Mucosa of rectum (tissue), 2 donors: ENCODE data around the gene DPP6.
"Not testable (repeated sequence)": the region's sequence is repeated elsewhere in the genome, so short reads cannot be mapped to it uniquely, and the experiment has no call there.

Experiments
- H3K27ac ChIP-seq, 2 donors: one replicate each; pipeline ENCODE4 v1.7.0; 2013; ENCODE audit warnings: inconsistent platforms in 2 of 2, low read depth in 2 of 2, low read length in 2 of 2
- H3K27me3 ChIP-seq, 2 donors: one replicate each; pipeline ENCODE4 v1.7.0; 2013; ENCODE audit warnings: low read length in 2 of 2; ENCODE audit not compliant: control insufficient read depth in 2 of 2, insufficient read depth in 2 of 2
- H3K36me3 ChIP-seq, 2 donors: one replicate each; pipeline ENCODE4 v1.7.0; 2013; ENCODE audit warnings: low read length in 2 of 2; ENCODE audit not compliant: control insufficient read depth in 2 of 2, insufficient read depth in 2 of 2
- H3K4me1 ChIP-seq, 2 donors: one replicate each; pipeline ENCODE4 v1.7.0; 2013; ENCODE audit warnings: low read length in 2 of 2, mild to moderate bottlenecking in 1 of 2; ENCODE audit not compliant: control insufficient read depth in 2 of 2, insufficient read depth in 2 of 2
- H3K4me3 ChIP-seq, 2 donors: one replicate each; pipeline ENCODE4 v1.7.0; 2013; ENCODE audit warnings: low read length in 2 of 2
- H3K9ac ChIP-seq, 2 donors: one replicate each; pipeline ENCODE4 v1.7.0; 2013; ENCODE audit warnings: low read length in 2 of 2, low read depth in 1 of 2, mild to moderate bottlenecking in 1 of 2
- H3K9me3 ChIP-seq, 2 donors: one replicate each; pipeline ENCODE4 v1.7.0; 2013; ENCODE audit warnings: low read length in 2 of 2; ENCODE audit not compliant: control insufficient read depth in 2 of 2
- donor health status: healthy.
- donor health status: Normal muscosa, but diverticular disease.

Gene DPP6

DNA sequence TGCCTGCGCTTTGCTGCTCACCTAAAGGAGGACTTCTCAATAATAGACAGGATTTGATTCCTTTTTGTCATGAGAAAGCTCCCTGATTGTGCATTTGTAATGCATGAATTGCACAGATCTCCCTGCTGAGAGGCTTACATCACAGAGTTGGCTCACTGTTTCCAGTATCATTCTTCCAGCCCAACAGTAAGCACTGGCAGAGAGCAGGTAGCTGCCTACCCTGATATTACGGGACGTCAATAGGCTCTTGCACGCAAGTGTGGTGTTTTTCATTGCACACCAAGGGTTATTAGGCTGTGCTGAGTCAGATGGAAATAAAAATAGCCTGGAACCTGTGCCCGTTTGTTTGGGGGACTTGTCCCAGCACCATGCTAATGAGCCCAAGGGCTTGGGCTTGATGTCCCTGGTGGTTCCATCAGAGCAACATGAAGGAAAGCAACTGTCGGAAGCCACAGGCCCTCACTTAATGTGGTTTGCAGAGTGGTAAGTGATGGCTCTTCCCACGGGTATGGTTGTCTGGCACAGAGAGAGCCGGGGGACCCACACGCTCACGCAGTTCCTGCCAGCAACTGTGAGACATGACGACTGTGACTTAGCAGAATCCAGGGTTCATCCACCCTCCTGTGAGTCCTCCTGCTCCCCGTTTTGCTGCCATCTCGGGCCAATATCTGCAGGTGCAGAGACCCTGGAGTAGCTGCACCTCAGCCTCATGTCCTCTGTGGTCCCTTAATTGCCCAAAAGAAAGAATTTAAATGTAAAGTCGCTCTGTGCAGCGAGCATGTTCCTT, 20.4 kb downstream of the DPP6 start:
- H3K9me3 ChIP-seq, H3K4me3 ChIP-seq, H3K9ac ChIP-seq: not testable (repeated sequence)

DNA sequence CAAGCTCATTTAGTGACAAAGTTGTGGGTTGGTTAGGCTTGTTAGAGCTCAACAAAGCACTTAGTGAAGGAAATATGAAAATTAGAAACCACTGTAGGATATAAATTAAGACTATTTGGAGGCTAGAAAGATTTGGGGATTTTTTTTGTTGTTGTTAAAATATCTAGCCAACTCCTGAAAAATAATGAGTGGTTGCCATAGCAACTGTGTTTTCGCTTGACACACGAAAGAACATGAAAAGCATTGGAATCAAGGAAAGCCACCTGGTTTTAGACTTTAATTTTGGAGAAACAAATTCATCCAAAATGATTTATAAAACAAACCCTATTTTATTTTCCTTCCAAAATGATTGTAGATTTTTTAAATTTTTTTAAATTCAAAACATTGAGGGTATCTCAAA, 26.3 kb downstream of the DPP6 start:
- H3K27me3 ChIP-seq, H3K4me3 ChIP-seq, H3K4me1 ChIP-seq: not testable (repeated sequence)

More for the DNA sequence above, 20.4 kb downstream of the DPP6 start:
- H3K4me1 ChIP-seq, H3K27me3 ChIP-seq, H3K36me3 ChIP-seq, H3K27ac ChIP-seq: not testable (repeated sequence)

DNA sequence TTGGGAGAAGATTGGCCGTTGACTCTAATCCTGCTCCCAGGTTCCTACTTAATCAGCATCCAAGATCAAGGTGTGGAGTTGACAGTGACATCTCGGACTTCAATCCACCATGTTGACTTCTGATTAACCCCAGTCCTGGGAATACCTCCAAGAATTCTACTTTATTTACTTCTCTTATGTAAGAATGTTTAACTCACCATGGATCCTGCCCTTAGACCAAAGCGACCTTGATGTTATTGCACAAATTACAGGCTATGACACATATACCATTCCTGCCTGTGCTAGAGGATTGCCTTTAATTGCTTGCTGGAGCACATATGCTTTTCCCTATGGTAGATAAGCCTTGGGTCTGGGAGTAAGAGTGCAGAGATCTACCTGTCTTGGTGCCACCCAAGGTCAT, 28.1 kb downstream of the DPP6 start:
- H3K36me3 ChIP-seq, H3K4me3 ChIP-seq, H3K9me3 ChIP-seq, H3K27ac ChIP-seq, H3K4me1 ChIP-seq, H3K27me3 ChIP-seq, H3K9ac ChIP-seq: not testable (repeated sequence)

More for the DNA sequence above, 26.3 kb downstream of the DPP6 start:
- not testable (repeated sequence) for H3K27ac ChIP-seq, H3K36me3 ChIP-seq, H3K9me3 ChIP-seq, H3K9ac ChIP-seq

DNA sequence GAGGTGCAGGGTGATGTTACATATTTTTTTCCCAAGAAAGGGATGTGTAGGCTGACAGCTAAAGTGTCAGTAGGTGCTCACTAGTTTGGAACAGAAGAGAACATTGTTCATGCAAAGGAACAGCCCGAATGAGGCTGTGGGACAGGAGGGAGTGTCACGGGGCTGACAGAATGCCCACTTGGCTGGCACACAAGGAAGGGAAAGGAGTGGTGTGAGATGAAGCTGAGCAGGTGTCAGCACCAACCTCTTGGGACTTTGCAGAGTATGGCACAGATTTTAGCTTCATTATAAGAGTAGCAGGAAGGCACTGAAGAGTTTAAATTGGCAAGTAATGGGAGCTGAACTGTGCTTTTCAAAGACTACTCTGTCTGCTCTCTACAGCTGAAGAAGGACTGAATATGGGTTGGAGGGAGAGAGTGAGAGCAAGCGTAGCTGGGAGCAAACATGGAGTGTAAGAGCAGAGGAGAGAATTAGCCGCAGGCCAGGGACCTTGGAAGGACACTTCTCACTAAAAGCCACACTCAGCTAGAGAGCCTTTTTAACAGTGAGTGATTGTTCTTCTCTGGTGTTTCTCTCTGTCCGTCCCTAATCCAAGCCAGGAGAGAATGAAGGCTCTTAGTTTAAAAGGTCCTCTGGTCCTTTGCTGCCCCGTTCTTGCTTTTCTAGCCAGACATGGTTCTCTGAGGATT, 35.0 kb downstream of the DPP6 start:
- H3K27ac ChIP-seq, H3K36me3 ChIP-seq, H3K9me3 ChIP-seq, H3K9ac ChIP-seq, H3K27me3 ChIP-seq, H3K4me3 ChIP-seq, H3K4me1 ChIP-seq: not testable (repeated sequence)

DNA sequence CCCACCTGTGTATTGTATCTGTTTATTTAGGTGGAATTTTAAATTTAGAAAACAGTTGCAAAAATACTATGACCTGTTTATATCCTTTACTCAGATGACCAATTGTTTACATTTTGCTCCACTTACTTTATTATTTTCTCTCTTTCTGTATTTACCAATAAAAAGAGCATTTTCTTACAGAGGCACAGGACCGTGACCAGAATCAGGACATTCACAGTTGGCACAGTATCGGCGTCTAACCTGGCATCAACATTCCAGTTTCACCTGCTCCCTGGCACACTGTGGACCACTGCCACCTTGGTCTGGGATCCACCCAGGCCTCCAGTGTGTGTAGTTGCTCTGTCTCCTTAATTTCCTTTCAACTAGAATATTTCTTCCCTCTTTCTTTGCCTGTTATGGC, 39.9 kb downstream of the DPP6 start:
- H3K4me3 ChIP-seq, H3K4me1 ChIP-seq, H3K9ac ChIP-seq, H3K36me3 ChIP-seq, H3K9me3 ChIP-seq, H3K27ac ChIP-seq, H3K27me3 ChIP-seq: not testable (repeated sequence)

DNA sequence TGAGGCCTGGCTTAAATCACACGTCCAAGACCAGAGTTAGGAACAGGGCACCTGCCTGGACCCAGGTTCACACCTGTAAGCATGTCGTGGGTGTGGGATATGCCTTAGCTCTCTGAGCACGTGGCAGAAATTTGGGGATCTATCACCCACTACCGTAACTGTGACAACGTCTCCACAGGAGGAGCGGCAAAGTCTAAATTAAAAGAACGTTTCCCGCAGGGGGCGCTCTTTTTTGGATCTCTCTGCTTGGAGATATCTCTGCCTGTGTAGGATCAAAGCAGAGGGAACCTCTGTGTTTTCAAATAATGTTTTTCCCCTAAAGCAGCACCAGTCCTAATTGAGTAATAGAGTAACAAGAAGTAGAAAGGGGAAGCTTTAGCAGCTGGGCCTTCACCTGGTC, 43.0 kb downstream of the DPP6 start:
- H3K27me3 ChIP-seq: not testable (repeated sequence)

DNA sequence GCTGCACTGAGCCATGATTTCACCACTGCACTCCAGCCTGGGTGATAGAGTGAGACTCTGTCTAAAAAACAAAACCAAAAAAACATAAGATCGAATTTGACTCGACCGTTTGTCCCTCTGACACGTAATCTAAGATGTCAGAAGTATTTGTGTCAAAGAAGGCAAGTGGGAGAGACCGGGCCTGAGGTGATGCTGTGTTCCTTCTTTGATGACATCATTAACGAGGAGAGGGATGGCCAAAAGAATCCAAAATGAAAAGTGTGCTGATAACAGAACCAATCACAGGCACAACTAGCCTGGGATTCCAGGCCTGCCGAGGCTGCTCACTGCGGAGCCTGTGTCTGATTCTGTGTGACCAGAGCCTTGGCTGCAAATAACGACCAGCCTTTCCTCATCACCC, 52.9 kb downstream of the DPP6 start:
- not testable (repeated sequence) for H3K9ac ChIP-seq, H3K36me3 ChIP-seq, H3K4me3 ChIP-seq, H3K9me3 ChIP-seq, H3K4me1 ChIP-seq, H3K27me3 ChIP-seq, H3K27ac ChIP-seq

More for the DNA sequence above, 43.0 kb downstream of the DPP6 start:
- H3K9ac ChIP-seq, H3K9me3 ChIP-seq, H3K36me3 ChIP-seq, H3K4me1 ChIP-seq, H3K4me3 ChIP-seq, H3K27ac ChIP-seq: not testable (repeated sequence)

DNA sequence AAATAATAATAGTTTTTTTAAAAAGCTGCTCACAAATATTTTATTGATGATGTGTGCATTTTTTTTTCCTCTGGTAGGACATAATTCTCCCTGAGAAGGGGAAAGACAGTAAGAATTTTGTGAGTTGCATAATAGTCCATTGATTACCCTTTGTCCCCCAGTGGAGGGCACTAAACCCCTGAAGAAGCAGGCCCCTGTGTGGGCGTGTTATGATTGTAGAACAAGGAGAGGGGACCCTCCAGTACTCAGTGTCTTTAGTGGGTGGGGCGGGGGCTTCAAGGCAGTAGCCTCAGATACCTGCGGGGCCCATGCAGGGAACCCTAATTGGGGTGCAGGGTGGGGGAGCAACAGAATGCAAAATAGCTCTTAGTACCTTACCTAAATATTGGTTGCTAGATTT, 57.4 kb downstream of the DPP6 start:
- H3K9ac ChIP-seq, H3K27me3 ChIP-seq, H3K27ac ChIP-seq, H3K9me3 ChIP-seq, H3K36me3 ChIP-seq, H3K4me1 ChIP-seq, H3K4me3 ChIP-seq: not testable (repeated sequence)

DNA sequence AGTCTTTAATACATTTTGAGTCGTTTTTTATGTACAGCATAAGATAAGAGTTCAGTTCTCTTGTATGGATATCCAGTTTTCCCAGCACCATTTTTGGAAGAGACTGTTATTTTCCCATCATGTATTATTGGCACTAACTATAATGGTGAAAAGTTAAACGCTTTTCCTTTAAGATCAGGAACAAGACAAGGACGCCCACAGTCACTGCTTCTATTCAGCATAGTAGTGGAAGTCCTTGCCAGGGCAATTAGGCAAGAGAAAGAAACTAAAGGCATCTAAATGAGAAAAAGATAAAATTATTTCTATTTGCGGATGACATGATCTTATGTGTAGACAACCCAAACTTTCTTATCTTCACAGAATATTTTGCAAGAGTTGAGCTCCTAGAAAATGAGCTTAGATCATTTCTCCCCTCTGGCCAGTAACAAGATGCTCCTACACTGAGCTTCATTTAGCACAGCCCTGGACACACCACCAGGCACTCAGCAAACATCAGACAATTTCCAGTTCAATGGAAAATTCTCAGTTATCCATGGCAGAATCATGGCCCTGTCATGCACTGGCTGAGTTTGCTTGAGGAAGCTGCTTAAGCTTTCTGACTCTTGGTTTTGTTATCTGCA, 61.6 kb downstream of the DPP6 start:
- H3K9ac ChIP-seq, H3K9me3 ChIP-seq, H3K4me3 ChIP-seq, H3K36me3 ChIP-seq, H3K27ac ChIP-seq, H3K27me3 ChIP-seq, H3K4me1 ChIP-seq: not testable (repeated sequence)

DNA sequence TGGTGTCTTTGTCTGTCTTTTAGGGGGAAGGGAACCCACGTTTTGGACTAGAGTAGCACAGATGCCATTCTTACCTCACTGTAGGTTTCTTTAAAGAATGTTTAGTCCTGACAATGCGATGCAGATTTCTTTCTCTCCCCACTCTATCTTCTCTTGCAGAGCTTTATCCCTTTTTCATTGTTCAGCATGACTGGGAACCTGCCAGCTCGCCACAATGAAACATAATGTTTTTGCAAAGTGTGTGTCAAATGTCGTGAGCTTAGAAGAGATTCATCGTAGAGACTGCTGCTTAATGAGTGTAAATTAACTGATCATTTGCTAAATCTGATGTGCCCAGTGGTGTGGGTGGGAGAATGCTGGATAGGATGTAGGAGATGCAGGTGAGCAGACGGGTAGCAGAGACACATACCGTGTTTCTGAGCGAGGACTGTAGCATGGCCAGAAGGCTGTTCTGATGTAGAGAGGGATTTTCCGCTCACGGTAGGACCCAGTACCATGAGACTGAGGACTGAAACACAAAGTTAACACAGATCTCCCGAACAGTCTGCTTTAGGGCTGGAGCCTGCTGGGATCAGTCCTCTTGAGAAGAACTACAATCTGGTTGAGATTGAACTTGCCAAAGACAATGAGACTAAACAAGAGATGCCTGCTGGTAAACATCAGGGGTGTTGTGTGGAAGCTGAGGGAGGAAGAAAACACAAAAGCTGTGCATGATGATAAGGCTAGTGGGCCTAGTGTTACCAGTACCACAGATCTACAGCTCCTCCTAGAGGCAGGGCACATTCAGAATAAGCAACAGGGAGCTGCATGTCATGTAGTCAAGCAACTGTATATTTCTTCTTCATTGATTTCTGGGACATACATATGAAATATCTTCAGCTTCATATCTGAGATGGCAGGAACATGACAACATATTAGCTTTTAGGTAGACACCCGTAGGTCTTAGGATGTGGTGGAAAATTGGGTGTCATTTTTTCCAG, 65.5 kb downstream of the DPP6 start:
- H3K9ac ChIP-seq, H3K4me1 ChIP-seq, H3K4me3 ChIP-seq, H3K9me3 ChIP-seq, H3K36me3 ChIP-seq, H3K27ac ChIP-seq, H3K27me3 ChIP-seq: not testable (repeated sequence)
